PC-9 (cell line): ENCODE results near the gene SYTL1. TPM values are rescaled to one million over a fixed set of nuclear protein-coding genes. Genes with fewer than 3 reads are reported as not detected.

Experiments used
- BruUV-seq: library from RNA; stranded (reverse); fragments of 400-500 nt; replicated peaks from 2 replicates; lab custom pipeline; 2021; lab: Mats Ljungman, UMichigan
- CTCF ChIA-PET: fragments of 300-600 bp; sonication (Branson Sonifier 250); formaldehyde crosslinking; loops from one replicate; lab custom pipeline; 2022; ENCODE audit warnings: antibody characterized with exemption; lab: Charles Lee
- POLR2A ChIA-PET: fragments of 300-600 bp; sonication (Branson Sonifier 250); formaldehyde crosslinking; loops from one replicate; lab custom pipeline; 2022; ENCODE audit warnings: antibody characterized with exemption; ENCODE audit not compliant: unreplicated experiment; lab: Charles Lee
- DNase-seq, 2 experiments: peaks; one replicate each; pipeline versions ENCODE4 v3.0.0 to v3.0.0-alpha.2; 2015 to 2022; ENCODE audit warnings: mixed read lengths in 1 of 2
- H2AFZ ChIP-seq: fragments of 200-600 bp; sonication (generic); 2 replicates; pipeline ENCODE4 v1.8.1; 2017; ENCODE audit warnings: antibody characterized with exemption
- H3F3A ChIP-seq: fragments of 200-600 bp; sonication (generic); 2 replicates; pipeline ENCODE4 v1.8.1; 2017; ENCODE audit warnings: antibody characterized with exemption, mild to moderate bottlenecking, low read depth; ENCODE audit not compliant: insufficient read depth
- H3K27ac ChIP-seq: fragments of 200-600 bp; sonication (generic); 2 replicates; pipeline ENCODE4 v1.6.1; 2016; ENCODE audit warnings: mixed run types
- H3K27me3 ChIP-seq: fragments of 200-600 bp; sonication (generic); 2 replicates; pipeline ENCODE4 v1.6.1; 2016; ENCODE audit warnings: low read depth, mixed run types; ENCODE audit not compliant: insufficient read depth
- H3K36me3 ChIP-seq: fragments of 200-600 bp; sonication (generic); 2 replicates; pipeline ENCODE4 v1.6.1; 2016; ENCODE audit warnings: low read depth, mixed run types
- H3K4me1 ChIP-seq: fragments of 200-600 bp; sonication (generic); replicated peaks from 2 replicates; pipeline ENCODE4 v1.6.1; 2016; ENCODE audit warnings: mixed run types; ENCODE audit not compliant: insufficient read depth
- H3K4me2 ChIP-seq: fragments of 200-600 bp; sonication (generic); 2 replicates; pipeline ENCODE4 v1.6.1; 2017; ENCODE audit warnings: mixed run types
- H3K4me3 ChIP-seq: fragments of 200-600 bp; sonication (generic); 2 replicates; pipeline ENCODE4 v1.6.1; 2016; ENCODE audit warnings: mixed run types
- H3K79me2 ChIP-seq: fragments of 200-600 bp; sonication (generic); 2 replicates; pipeline ENCODE4 v1.6.1; 2017; ENCODE audit warnings: low read depth, mixed run types
- H3K9me2 ChIP-seq: fragments of 200-600 bp; sonication (generic); 2 replicates; pipeline ENCODE4 v1.8.1; 2017; ENCODE audit warnings: mild to moderate bottlenecking; ENCODE audit not compliant: insufficient read depth
- H3K9me3 ChIP-seq: fragments of 200-600 bp; sonication (generic); 2 replicates; pipeline ENCODE4 v1.8.1; 2016; ENCODE audit warnings: low read depth; ENCODE audit not compliant: insufficient read depth
- H4K20me1 ChIP-seq: fragments of 200-600 bp; sonication (generic); 2 replicates; pipeline ENCODE4 v1.8.1; 2017; ENCODE audit not compliant: insufficient read depth
- CTCF ChIP-seq: fragments of 200-600 bp; sonication (generic); conservative IDR thresholded peaks from 2 replicates; pipeline ENCODE4 v1.6.1; 2017; ENCODE audit warnings: mixed run types, antibody characterized with exemption, mild to moderate bottlenecking, moderate library complexity
- EZH2 ChIP-seq: fragments of 200-600 bp; sonication (generic); IDR thresholded peaks from 2 replicates; pipeline ENCODE4 v1.8.0; 2017; ENCODE audit warnings: antibody characterized with exemption, low read depth
- intact Hi-C: fragments of 100-400 bp; cut with micrococcal nuclease; formaldehyde crosslinking; loops from one replicate; pipeline ENCODE4 v1.10.0; 2022; ENCODE audit not compliant: unreplicated experiment
- total RNA-seq: library from RNA; stranded (reverse); gene quantifications from 2 replicates; pipeline ENCODE4 v1.2.3, GENCODE V29; 2021

The SYTL1 gene
- total RNA-seq, 1 experiment from 2014 or later = 43.7 TPM

GRCh38 chr1:27397749-27398148 is 55.9 kb downstream of the SYTL1 start:
- Histone ChIP-seq H2AFZ (no peak overlapping the region), H3K79me2 (no peaks in the 10 kb centered on the region), H3K9me3 (no peaks in the 10 kb centered on the region), H3K4me3 (no peak overlapping the region), H3K9me2 (no peaks in the 10 kb centered on the region), H3K4me2 (no peak overlapping the region), H3K4me1 (no peaks in the 10 kb centered on the region), H4K20me1 (no peaks in the 10 kb centered on the region), H3F3A (peaks cover 6% of the 10 kb centered on the region), H3K36me3 (no peaks in the 10 kb centered on the region), H3K27me3 (no peaks in the 10 kb centered on the region), H3K27ac (no peak overlapping the region)
- CTCF ChIA-PET = interaction anchor here (0.5 to 1.9 kb wide), 5 partner anchors 83 to 358 kb away, joined by 3 to 13 read pairs (median 9); no protein-coding TSS in a partner anchor
- intact Hi-C loops = loop anchor here (5.0 kb wide), 3 partner anchors 160 to 355 kb away; no protein-coding TSS in a partner anchor
- DNase-seq = no peak
- TF ChIP-seq CTCF = no peak
- TF ChIP-seq EZH2 = no peak
- BruUV-seq = no TSS peak
- POLR2A ChIA-PET = no interaction called here

GRCh38 chr1:27398405-27399149 is 56.8 kb downstream of the SYTL1 start:
- peaks cover 6% of the 10 kb centered on the region for H3F3A ChIP-seq
- BruUV-seq = no TSS peak

More at GRCh38 chr1:27398405-27399149, 56.8 kb downstream of the SYTL1 start:
- no peaks in the 10 kb centered on the region for H3K4me1 ChIP-seq
- no peak overlapping the region for H3K4me3 ChIP-seq
- ChIA-PET CTCF (interaction anchor here (1.6 kb wide), 1 partner anchor 102 kb away, joined by 5 read pairs; no protein-coding TSS in a partner anchor), POLR2A (no interaction called here)
- H3K9me2 ChIP-seq = no peaks in the 10 kb centered on the region
- no peaks in the 10 kb centered on the region for H4K20me1 ChIP-seq
- H2AFZ ChIP-seq = no peak overlapping the region
- TF ChIP-seq CTCF = no peak
- TF ChIP-seq EZH2 = no peak
- intact Hi-C loops = loop anchor here (5.0 kb wide), 3 partner anchors 159 to 356 kb away; no protein-coding TSS in a partner anchor
- no peak overlapping the region for H3K4me2 ChIP-seq
- H3K9me3 ChIP-seq = no peaks in the 10 kb centered on the region
- H3K27ac ChIP-seq = no peak overlapping the region
- DNase-seq = no peak
- no peaks in the 10 kb centered on the region for H3K27me3 ChIP-seq
- no peaks in the 10 kb centered on the region for H3K79me2 ChIP-seq
- no peaks in the 10 kb centered on the region for H3K36me3 ChIP-seq
